Smooth muscle cell (in vitro differentiated cells): ENCODE data around the gene METAP1. TPM values are rescaled to one million over a fixed set of nuclear protein-coding genes. Genes with fewer than 3 reads are reported as not detected.
"Not testable (repeated sequence)": the region's sequence is repeated elsewhere in the genome, so short reads cannot be mapped to it uniquely, and the experiment has no call there.

ENCODE experiments used
- DNase-seq: peaks from one replicate; lab custom pipeline; 2025; ENCODE audit not compliant: unreplicated experiment; lab: John Stamatoyannopoulos, UW
- H2AFZ ChIP-seq: fragments of 200-600 bp; sonication (generic); 2 replicates; pipeline ENCODE4 v1.6.0; 2016; ENCODE audit warnings: antibody characterized with exemption, low read depth, mild to moderate bottlenecking
- H3F3A ChIP-seq: fragments of 200-600 bp; sonication (generic); 2 replicates; pipeline ENCODE4 v1.6.0; 2017; ENCODE audit warnings: antibody characterized with exemption, low read depth
- H3K27ac ChIP-seq: fragments of 200-600 bp; sonication (generic); 2 replicates; pipeline ENCODE4 v1.5.1; 2016; ENCODE audit warnings: low read depth, mild to moderate bottlenecking
- H3K27me3 ChIP-seq: fragments of 200-600 bp; sonication (generic); 2 replicates; pipeline ENCODE4 v1.6.1; 2016; ENCODE audit warnings: low read depth, mild to moderate bottlenecking
- H3K36me3 ChIP-seq: fragments of 200-600 bp; sonication (generic); 2 replicates; pipeline ENCODE4 v1.5.1; 2016; ENCODE audit warnings: low read depth
- H3K4me1 ChIP-seq: fragments of 200-600 bp; sonication (generic); 2 replicates; pipeline ENCODE4 v1.5.1; 2016; ENCODE audit warnings: low read depth
- H3K4me2 ChIP-seq: fragments of 200-600 bp; sonication (generic); 2 replicates; pipeline ENCODE4 v1.6.0; 2016; ENCODE audit warnings: mild to moderate bottlenecking
- H3K4me3 ChIP-seq: fragments of 200-600 bp; sonication (generic); 2 replicates; pipeline ENCODE4 v1.5.1; 2016; ENCODE audit warnings: mild to moderate bottlenecking
- H3K79me2 ChIP-seq: fragments of 200-600 bp; sonication (generic); 2 replicates; pipeline ENCODE4 v1.6.0; 2016; ENCODE audit warnings: low read depth, mild to moderate bottlenecking
- H3K9ac ChIP-seq: fragments of 200-600 bp; sonication (generic); 2 replicates; pipeline ENCODE4 v1.6.0; 2016; ENCODE audit warnings: low read depth
- H3K9me3 ChIP-seq: fragments of 200-600 bp; sonication (generic); replicated peaks from 2 replicates; pipeline ENCODE4 v1.5.1; 2016; ENCODE audit warnings: low read depth
- H4K20me1 ChIP-seq: fragments of 200-600 bp; sonication (generic); 2 replicates; pipeline ENCODE4 v1.6.0; 2016; ENCODE audit warnings: low read depth
- whole genome bisulfite sequencing: methylation state at CpG from one replicate; pipeline ENCODE4 v1.1.7; 2016; ENCODE audit warnings: low lambda C conversion rate; 5-methylcytosine and 5-hydroxymethylcytosine counted together
- polyA plus RNA-seq: library from polyadenylated mRNA; unstranded; fragments of >200 nt; fragmentation: Nextera tagmentation; extraction: Ambion mirVana; gene quantifications from 2 replicates; pipeline ENCODE4 v1.2.1, GENCODE V29; 2016
- total RNA-seq: library from RNA; depleted of rRNA; stranded (reverse); fragments of >200 nt; gene quantifications from 2 replicates; pipeline ENCODE4 v1.2.3, GENCODE V29; 2014
- TF ChIP-seq, protein P1 (sequence below): fragments of 200-600 bp; sonication (generic); IDR thresholded peaks from 2 replicates; pipeline ENCODE4 v1.5.1; 2017; ENCODE audit warnings: borderline replicate concordance, mild to moderate bottlenecking, antibody characterized with exemption; ENCODE audit not compliant: insufficient read depth, poor library complexity, severe bottlenecking

The METAP1 gene
- total and polyA plus RNA-seq, 2 experiments from 2014 or later: 19.1 to 73.3 TPM

DNA sequence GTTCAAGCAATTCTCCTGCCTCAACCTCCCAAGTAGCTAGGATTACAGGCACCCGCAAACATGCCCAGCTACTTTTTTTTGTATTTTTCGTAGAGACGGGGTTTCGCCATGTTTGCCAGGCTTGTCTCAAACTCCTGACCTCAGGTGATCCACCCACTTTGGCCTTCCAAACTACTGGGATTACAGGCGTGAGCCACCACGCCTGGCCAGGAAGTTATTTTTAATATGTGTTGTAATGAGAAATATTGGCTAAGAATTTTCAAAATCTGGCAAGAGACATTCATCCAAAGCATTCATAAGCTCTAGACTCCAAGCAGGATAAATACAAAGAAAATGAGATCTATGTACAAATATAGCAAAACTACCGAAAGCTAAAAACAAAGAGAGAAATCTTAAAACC lies 18.0 kb upstream of the METAP1 start:
- H3K36me3 ChIP-seq: no peaks in the 10 kb centered on the region
- H3K79me2 ChIP-seq: no peaks in the 10 kb centered on the region
- H3K27me3 ChIP-seq: no peaks in the 10 kb centered on the region
- H4K20me1 ChIP-seq: no peaks in the 10 kb centered on the region
- no peak for DNase-seq
- no peak overlapping the region for H3K27ac ChIP-seq
- H3K4me1 ChIP-seq: no peaks in the 10 kb centered on the region
- no peak overlapping the region for H3K4me2 ChIP-seq
- H2AFZ ChIP-seq: no peak overlapping the region
- no peaks in the 10 kb centered on the region for H3K9me3 ChIP-seq
- WGBS: 97% methylated on average over 7 of the region's 7 CpGs
- H3K9ac ChIP-seq: no peak overlapping the region
- H3F3A ChIP-seq: no peaks in the 10 kb centered on the region
- TF ChIP-seq, protein P1, sequence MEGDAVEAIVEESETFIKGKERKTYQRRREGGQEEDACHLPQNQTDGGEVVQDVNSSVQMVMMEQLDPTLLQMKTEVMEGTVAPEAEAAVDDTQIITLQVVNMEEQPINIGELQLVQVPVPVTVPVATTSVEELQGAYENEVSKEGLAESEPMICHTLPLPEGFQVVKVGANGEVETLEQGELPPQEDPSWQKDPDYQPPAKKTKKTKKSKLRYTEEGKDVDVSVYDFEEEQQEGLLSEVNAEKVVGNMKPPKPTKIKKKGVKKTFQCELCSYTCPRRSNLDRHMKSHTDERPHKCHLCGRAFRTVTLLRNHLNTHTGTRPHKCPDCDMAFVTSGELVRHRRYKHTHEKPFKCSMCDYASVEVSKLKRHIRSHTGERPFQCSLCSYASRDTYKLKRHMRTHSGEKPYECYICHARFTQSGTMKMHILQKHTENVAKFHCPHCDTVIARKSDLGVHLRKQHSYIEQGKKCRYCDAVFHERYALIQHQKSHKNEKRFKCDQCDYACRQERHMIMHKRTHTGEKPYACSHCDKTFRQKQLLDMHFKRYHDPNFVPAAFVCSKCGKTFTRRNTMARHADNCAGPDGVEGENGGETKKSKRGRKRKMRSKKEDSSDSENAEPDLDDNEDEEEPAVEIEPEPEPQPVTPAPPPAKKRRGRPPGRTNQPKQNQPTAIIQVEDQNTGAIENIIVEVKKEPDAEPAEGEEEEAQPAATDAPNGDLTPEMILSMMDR: no peak
- H3K4me3 ChIP-seq: no peak overlapping the region

DNA sequence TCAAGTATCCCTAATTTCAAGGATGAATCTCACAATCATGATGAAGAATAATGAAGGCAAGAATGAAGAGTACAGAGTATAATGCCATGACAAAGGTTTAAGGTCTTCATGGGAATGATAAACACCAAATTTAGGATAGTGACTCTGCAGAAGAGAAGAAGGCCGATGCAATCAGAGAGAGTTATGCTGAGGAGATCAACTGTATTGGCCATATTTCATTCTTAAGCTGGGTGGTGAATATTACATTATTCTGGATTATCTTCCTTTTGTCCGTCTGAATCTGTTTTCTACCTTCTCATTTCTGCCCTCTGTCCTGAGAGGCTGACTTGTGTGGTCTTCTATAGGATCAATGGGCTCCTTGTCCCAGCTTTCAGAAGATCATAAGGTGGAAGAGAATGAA lies 7.8 kb upstream of the METAP1 start:
- DNase-seq: no peak
- H3K79me2 ChIP-seq: no peaks in the 10 kb centered on the region
- H3K4me1 ChIP-seq: no peaks in the 10 kb centered on the region
- H2AFZ ChIP-seq: no peak overlapping the region
- no peaks in the 10 kb centered on the region for H4K20me1 ChIP-seq
- TF ChIP-seq, protein P1: no peak
- no peaks in the 10 kb centered on the region for H3K36me3 ChIP-seq
- no peaks in the 10 kb centered on the region for H3F3A ChIP-seq
- no peak overlapping the region for H3K4me2 ChIP-seq
- WGBS: 46% methylated on average over 2 of the region's 2 CpGs
- H3K4me3 ChIP-seq: no peak overlapping the region
- no peaks in the 10 kb centered on the region for H3K9me3 ChIP-seq
- no peak overlapping the region for H3K27ac ChIP-seq
- H3K9ac ChIP-seq: no peak overlapping the region
- no peaks in the 10 kb centered on the region for H3K27me3 ChIP-seq

DNA sequence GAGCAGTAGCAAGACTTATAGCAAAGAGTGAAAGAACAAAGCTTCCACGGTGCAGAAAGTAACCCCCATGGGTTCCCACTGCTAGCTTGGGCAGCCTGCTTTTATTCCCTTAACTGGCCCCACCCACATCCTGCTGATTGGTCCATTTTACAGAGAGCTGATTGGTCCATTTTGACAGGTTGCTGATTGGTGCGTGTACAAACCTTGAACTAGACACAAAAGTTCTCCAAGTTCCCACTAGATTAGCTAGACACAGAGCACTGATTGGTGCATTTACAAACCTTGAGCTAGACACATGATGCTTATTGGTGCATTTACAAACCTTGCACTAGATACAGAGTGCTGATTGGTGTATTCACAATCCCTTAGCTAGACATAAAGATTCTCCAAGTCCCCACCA lies 2.7 kb upstream of the METAP1 start:
- not testable (repeated sequence) for H3K4me1 ChIP-seq, DNase-seq, H2AFZ ChIP-seq, H3K9me3 ChIP-seq, H3K4me3 ChIP-seq, H3K27me3 ChIP-seq, H3K27ac ChIP-seq, H3K4me2 ChIP-seq, H3K9ac ChIP-seq, H3F3A ChIP-seq, H3K36me3 ChIP-seq
- H4K20me1 ChIP-seq: peaks cover 13% of the 10 kb centered on the region
- WGBS: 92% methylated on average over 2 of the region's 2 CpGs
- peaks cover 22% of the 10 kb centered on the region for H3K79me2 ChIP-seq

DNA sequence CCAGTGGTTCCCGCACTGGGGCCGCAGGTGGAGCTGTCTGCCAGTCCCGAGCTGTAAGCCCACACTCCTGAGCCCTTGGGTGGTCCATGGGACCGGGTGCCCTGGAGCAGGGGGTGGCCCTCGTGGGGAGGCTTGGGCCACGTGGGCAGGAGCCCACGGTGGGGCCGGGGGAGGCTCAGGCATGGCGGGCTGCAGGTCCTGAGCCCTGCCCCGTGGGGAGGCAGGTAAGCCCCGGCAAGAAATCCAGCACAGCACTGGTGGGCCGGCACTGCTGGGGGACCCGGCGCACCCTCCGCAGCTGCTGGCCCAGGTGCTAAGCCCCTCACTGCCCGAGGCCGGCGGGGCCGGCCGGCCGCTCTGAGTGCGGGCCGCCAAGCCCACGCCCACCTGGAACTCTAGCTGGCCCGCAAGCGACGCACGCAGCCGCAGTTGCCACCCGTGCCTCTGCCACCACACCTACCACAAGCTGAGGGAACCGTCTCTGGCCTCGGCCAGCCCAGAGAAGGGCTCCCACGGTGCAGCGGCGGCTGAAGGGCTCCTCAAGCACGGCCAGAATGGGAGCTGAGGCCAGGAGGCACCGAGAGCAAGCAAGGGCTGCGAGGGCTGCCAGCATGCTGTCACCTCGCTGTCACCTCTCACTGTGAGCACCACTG lies 2.0 kb upstream of the METAP1 start:
- H3F3A ChIP-seq: no peaks in the 10 kb centered on the region
- no peaks in the 10 kb centered on the region for H3K36me3 ChIP-seq
- TF ChIP-seq, protein P1: no peak
- no peak overlapping the region for H3K4me3 ChIP-seq
- no peak overlapping the region for H3K27ac ChIP-seq
- 98% methylated on average over 29 of the region's 39 CpGs for WGBS
- H3K4me1 ChIP-seq: peaks cover 7% of the 10 kb centered on the region
- peaks cover 29% of the 10 kb centered on the region for H3K79me2 ChIP-seq
- no peak for DNase-seq
- no peaks in the 10 kb centered on the region for H3K27me3 ChIP-seq
- H3K9ac ChIP-seq: no peak overlapping the region
- H3K4me2 ChIP-seq: no peak overlapping the region
- peaks cover 18% of the 10 kb centered on the region for H4K20me1 ChIP-seq
- no peaks in the 10 kb centered on the region for H3K9me3 ChIP-seq
- H2AFZ ChIP-seq: no peak overlapping the region
